HEK293T (cell line): Measurements from ENCODE around the gene TRNP1.

Source experiments
- CTCF ChIA-PET: fragments of 350-600 bp; formaldehyde crosslinking; extraction: SDS; loops from one replicate; lab custom pipeline; 2021; ENCODE audit warnings: antibody characterized with exemption, inconsistent platforms; lab: Yijun Ruan, JAX
- POLR2A ChIA-PET: fragments of 350-600 bp; formaldehyde crosslinking; extraction: SDS; loops from one replicate; lab custom pipeline; 2020; ENCODE audit warnings: antibody characterized with exemption, inconsistent platforms; lab: Yijun Ruan, JAX
- DNase-seq: peaks from one replicate; pipeline ENCODE4 v3.0.0; 2012; ENCODE audit warnings: mixed read lengths; ENCODE audit errors: extremely low spot score
- ARNT ChIP-seq: fragments of 450-650 bp; IDR thresholded peaks from 2 replicates; pipeline ENCODE4 v1.6.1; 2017; ENCODE audit warnings: mild to moderate bottlenecking
- BHLHE40 ChIP-seq: fragments of 450-650 bp; IDR thresholded peaks from 2 replicates; pipeline ENCODE4 v1.6.1; 2016; ENCODE audit warnings: mild to moderate bottlenecking, moderate library complexity, borderline replicate concordance
- CTBP1 ChIP-seq: fragments of 450-650 bp; IDR thresholded peaks from 2 replicates; pipeline ENCODE4 v1.6.1; 2016; ENCODE audit warnings: borderline replicate concordance
- ELF4 ChIP-seq: fragments of 450-650 bp; IDR thresholded peaks from 2 replicates; pipeline ENCODE4 v1.6.1; 2017; ENCODE audit warnings: antibody characterized with exemption
- FOXA1 ChIP-seq: fragments of 450-650 bp; IDR thresholded peaks from 2 replicates; pipeline ENCODE4 v1.6.1; 2016; ENCODE audit warnings: mild to moderate bottlenecking
- FOXK2 ChIP-seq: fragments of 450-650 bp; IDR thresholded peaks from 2 replicates; pipeline ENCODE4 v1.6.1; 2016; ENCODE audit warnings: mild to moderate bottlenecking
- FOXM1 ChIP-seq: fragments of 450-650 bp; IDR thresholded peaks from 2 replicates; pipeline ENCODE4 v1.6.1; 2017; ENCODE audit warnings: mild to moderate bottlenecking, borderline replicate concordance
- HDGF ChIP-seq: fragments of 450-650 bp; IDR thresholded peaks from 2 replicates; pipeline ENCODE4 v1.6.1; 2017; ENCODE audit warnings: antibody characterized with exemption, borderline replicate concordance
- L3MBTL2 ChIP-seq: fragments of 450-650 bp; conservative IDR thresholded peaks from 2 replicates; pipeline ENCODE4 v1.6.1; 2016; ENCODE audit warnings: mild to moderate bottlenecking
- LEF1 ChIP-seq: fragments of 450-650 bp; IDR thresholded peaks from 2 replicates; pipeline ENCODE4 v1.6.1; 2017; ENCODE audit warnings: mild to moderate bottlenecking, borderline replicate concordance
- NFRKB ChIP-seq: fragments of 450-650 bp; IDR thresholded peaks from 2 replicates; pipeline ENCODE4 v1.6.1; 2016; ENCODE audit warnings: mild to moderate bottlenecking, moderate library complexity
- SP1 ChIP-seq: fragments of 450-650 bp; IDR thresholded peaks from 2 replicates; pipeline ENCODE4 v1.6.1; 2017
- SUZ12 ChIP-seq: fragments of 450-650 bp; IDR thresholded peaks from 2 replicates; pipeline ENCODE4 v1.6.1; 2016; ENCODE audit warnings: mild to moderate bottlenecking
- TARDBP ChIP-seq: fragments of 450-650 bp; IDR thresholded peaks from 2 replicates; pipeline ENCODE4 v1.6.1; 2016
- ZNF384 ChIP-seq: fragments of 450-650 bp; IDR thresholded peaks from 2 replicates; pipeline ENCODE4 v1.6.1; 2016
- TF ChIP-seq, protein P1 (sequence below): fragments of 450-650 bp; IDR thresholded peaks from 2 replicates; pipeline ENCODE4 v1.6.1; 2016

Gene TRNP1

DNA sequence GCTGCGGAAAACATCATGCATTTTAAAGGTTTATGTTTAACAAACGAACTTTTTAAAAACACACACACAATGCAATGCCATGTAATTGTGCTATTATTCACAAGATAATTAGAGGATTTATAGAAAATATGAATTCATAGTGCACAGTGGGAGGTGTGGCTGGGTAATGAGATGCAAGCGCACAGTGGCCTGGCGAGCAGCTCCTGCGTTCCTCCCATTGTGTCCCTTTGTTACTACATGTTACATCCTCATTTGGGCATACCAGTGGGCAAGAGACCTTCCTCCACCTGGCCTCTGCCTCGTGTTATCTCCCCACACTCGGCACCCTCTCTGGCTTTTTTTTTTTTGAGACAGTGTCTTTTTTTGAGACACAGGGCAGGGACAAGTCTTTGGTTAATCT is 49.2 kb downstream of the TRNP1 start:
- no peak for DNase-seq
- no peak for TF ChIP-seq LEF1
- no peak for TF ChIP-seq FOXA1
- ChIA-PET POLR2A (no interaction called here), CTCF (interaction anchor here (0.6 to 5.1 kb wide), 5 partner anchors 12 to 67 kb away, joined by 3 to 94 read pairs (median 7); no protein-coding TSS in a partner anchor)

DNA sequence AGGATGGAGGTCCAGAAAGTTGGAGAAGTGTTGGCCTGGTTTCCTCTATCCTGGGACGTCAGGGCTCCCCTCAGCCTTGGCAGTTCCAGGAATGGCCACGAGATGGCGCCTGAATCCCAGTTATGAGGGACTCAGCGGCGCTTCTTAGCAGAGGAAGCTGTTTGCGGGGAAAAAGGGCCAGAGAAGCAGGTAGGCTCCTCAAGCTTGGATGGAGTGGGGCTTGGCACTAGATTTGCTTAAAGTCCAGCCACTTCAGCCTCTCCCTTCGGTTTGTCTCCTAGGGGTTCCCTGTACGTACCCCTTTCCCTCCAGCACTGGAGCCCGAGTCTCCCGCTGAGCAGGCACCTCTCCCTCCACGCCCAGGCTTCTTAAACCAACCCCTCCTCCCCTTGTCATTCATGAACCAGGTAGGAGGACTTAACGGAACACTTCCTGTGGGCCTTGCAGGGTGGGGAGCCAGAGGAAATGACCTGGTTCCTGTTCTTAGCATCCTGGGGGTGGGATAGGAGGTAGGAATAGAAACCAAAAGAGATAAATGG is 51.2 kb downstream of the TRNP1 start:
- TF ChIP-seq FOXM1 (no peak), FOXA1 (no peak), SP1 (no peak), CTBP1 (no peak), LEF1 (no peak), ELF4 (no peak), HDGF (no peak), L3MBTL2 (no peak), ZNF384 (no peak), FOXK2 (no peak), ARNT (no peak), NFRKB (no peak), BHLHE40 (no peak), TARDBP (no peak), SUZ12 (no peak)
- TF ChIP-seq, protein P1, sequence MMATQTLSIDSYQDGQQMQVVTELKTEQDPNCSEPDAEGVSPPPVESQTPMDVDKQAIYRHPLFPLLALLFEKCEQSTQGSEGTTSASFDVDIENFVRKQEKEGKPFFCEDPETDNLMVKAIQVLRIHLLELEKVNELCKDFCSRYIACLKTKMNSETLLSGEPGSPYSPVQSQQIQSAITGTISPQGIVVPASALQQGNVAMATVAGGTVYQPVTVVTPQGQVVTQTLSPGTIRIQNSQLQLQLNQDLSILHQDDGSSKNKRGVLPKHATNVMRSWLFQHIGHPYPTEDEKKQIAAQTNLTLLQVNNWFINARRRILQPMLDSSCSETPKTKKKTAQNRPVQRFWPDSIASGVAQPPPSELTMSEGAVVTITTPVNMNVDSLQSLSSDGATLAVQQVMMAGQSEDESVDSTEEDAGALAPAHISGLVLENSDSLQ, result no peak
- CTCF ChIA-PET, result interaction anchor here (0.6 to 5.1 kb wide), 19 partner anchors 10 to 256 kb away, joined by 3 to 94 read pairs (median 3); partner anchors contain the start of gene TRNP1
- DNase-seq, result peak; percentile 85
- POLR2A ChIA-PET, result no interaction called here

DNA sequence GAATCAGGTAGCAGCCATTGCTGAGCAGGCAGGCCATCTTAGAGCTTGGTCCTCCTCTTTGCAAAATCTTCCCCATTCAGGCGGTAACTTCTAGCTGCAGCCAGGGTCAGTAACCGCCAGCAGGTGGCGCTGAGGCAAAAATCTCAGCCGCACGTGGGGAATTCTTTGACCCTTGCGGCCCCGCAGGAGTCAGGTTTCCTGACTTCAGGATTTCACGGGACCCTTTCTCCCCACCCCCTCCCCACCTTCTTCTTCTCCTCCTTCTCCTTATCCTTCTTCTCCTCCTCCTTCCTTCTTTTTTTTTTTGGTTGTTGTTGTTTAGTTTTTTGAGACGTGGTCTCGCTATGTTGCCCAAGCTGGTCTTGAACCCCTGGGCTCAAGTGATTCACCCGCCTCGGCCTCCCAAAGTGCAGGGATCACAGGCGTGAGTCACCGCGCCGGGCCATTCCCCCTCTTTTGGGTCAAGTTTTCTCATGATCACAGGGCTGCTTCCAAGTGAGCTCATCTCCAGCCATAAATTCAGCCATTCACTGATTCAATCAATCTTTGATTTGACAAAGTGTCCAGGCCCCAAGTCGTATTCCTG is 52.6 kb downstream of the TRNP1 start:
- peak; percentile 82 for DNase-seq
- ChIA-PET POLR2A (interaction anchor here (0.9 to 1.0 kb wide), 2 partner anchors 9 to 51 kb away, joined by 3 read pairs; no protein-coding TSS in a partner anchor), CTCF (interaction anchor here (0.6 to 5.1 kb wide), 19 partner anchors 9 to 350 kb away, joined by 3 to 94 read pairs (median 4); no protein-coding TSS in a partner anchor)
- TF ChIP-seq ARNT (no peak), L3MBTL2 (peak; percentile 83)

DNA sequence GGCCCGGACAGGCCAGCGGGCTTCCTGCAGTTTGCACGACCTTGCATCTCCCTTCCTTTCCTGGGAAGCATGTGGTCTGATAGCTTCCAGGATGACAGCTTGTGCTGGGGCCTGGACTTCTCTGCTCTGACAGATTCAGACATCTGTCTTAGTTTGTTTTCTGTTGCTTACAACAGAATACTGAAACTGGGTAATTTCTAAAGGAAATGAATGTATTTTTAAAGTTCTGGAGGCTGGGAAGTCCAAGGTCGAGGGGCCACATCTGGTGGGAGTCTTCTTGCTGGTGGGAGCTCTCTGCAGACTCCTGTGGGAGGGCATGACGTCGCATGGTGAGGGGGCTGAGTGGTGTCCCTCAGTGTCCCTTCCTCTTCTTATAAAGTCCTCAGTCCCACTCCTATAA is 54.4 kb downstream of the TRNP1 start:
- CTCF ChIA-PET, result no interaction called here
- POLR2A ChIA-PET, result no interaction called here
- no peak for DNase-seq
- no peak for TF ChIP-seq CTBP1
- no peak for TF ChIP-seq FOXA1
- no peak for TF ChIP-seq NFRKB
- no peak for TF ChIP-seq ARNT
- TF ChIP-seq, protein P1, result no peak
- TF ChIP-seq LEF1, result no peak
- no peak for TF ChIP-seq L3MBTL2
- no peak for TF ChIP-seq SP1
- TF ChIP-seq HDGF, result no peak
- no peak for TF ChIP-seq ZNF384
- TF ChIP-seq TARDBP, result no peak
- no peak for TF ChIP-seq FOXK2

DNA sequence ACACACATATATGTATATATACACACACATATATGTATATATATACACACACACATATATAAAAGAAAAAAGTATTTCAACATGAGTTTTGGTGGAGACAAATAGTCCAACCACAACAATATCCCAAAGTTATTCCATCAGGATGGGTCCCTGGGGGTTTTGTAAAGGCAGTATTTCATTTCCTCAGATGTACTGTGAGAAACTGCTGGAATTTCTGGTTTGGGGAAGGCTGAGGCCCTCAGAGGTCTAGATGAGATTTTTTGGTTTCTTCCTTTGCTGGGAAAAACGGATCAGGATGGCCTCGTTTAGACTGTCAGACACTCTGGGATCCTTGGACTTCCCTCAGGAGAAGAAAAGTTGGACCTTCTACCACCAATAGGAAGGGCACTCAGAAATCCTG is 55.6 kb downstream of the TRNP1 start:
- POLR2A ChIA-PET, result no interaction called here
- TF ChIP-seq SP1, result no peak
- no peak for TF ChIP-seq CTBP1
- no peak for TF ChIP-seq SUZ12
- no peak for TF ChIP-seq HDGF
- TF ChIP-seq ELF4, result no peak
- TF ChIP-seq LEF1, result no peak
- no peak for TF ChIP-seq L3MBTL2
- DNase-seq, result no peak
- CTCF ChIA-PET, result interaction anchor here (0.7 kb wide), 1 partner anchor 260 kb away, joined by 3 read pairs; no protein-coding TSS in a partner anchor

DNA sequence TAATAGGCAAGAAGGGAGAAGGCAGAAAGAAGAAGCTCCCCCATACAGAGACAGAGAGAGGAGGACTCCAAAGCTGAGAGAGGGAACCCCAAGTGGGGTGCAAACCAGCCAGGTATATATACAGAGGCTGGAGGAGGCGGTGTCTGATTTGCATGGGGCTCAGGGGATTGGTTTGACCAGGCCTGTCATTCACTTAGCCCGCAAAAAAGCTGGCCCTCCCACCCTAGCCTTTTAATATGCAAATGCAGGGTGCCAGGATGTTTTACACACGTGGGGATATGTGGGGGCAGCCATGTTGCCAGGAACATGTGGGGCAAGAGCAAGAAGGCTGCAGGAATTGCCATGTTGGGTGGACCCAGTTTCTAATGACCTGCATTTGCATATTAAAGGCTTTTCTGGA is 56.1 kb downstream of the TRNP1 start:
- TF ChIP-seq, protein P1, result peak; percentile 85
- TF ChIP-seq FOXK2, result no peak
- POLR2A ChIA-PET, result no interaction called here
- DNase-seq, result no peak
- CTCF ChIA-PET, result no interaction called here
